HepG2 (cell line): ENCODE results near the gene GSTM2. TPM values are rescaled to one million over a fixed set of nuclear protein-coding genes. Genes with fewer than 3 reads are reported as not detected.

Experiments used
- ELF4 ChIP-seq: sonication (generic); formaldehyde crosslinking; IDR thresholded peaks from 2 replicates; pipeline ENCODE4 v1.5.0; 2020; ENCODE audit warnings: missing genetic modification reagents, mild to moderate bottlenecking, moderate library complexity, borderline replicate concordance
- HNF1A ChIP-seq, 2 experiments: sonication (generic) in 1 of 2; formaldehyde crosslinking in 1 of 2; IDR thresholded peaks; 2 replicates each; pipeline versions ENCODE4 v1.4.0 to v1.6.1; 2016 to 2020; ENCODE audit warnings: borderline replicate concordance in 1 of 2, low read depth in 1 of 2, mild to moderate bottlenecking in 1 of 2, missing genetic modification reagents in 1 of 2
- HOXA3 ChIP-seq: sonication (generic); formaldehyde crosslinking; IDR thresholded peaks from 2 replicates; pipeline ENCODE4 v1.5.0; 2020; ENCODE audit warnings: missing genetic modification reagents
- NFKBIZ ChIP-seq: IDR thresholded peaks from 2 replicates; pipeline ENCODE4 v1.6.1; 2018; ENCODE audit warnings: missing genetic modification reagents, missing compliant biosample characterization
- RFXAP ChIP-seq: sonication (generic); formaldehyde crosslinking; IDR thresholded peaks from 2 replicates; pipeline ENCODE4 v1.4.0; 2020; ENCODE audit warnings: missing genetic modification reagents, borderline replicate concordance
- SKIL ChIP-seq: sonication (generic); formaldehyde crosslinking; IDR thresholded peaks from 2 replicates; pipeline ENCODE4 v1.8.0; 2022; ENCODE audit warnings: missing genetic modification reagents, mild to moderate bottlenecking, moderate library complexity, borderline replicate concordance
- SOX6 ChIP-seq, 2 experiments: fragments of 450-650 bp in 1 of 2; sonication (generic) in 1 of 2; formaldehyde crosslinking in 1 of 2; IDR thresholded peaks; 2 replicates each; pipeline versions ENCODE4 v1.4.0 to v1.6.1; 2017 to 2020; ENCODE audit warnings: antibody characterized with exemption in 1 of 2, mild to moderate bottlenecking in 1 of 2, missing genetic modification reagents in 1 of 2
- TBL1XR1 ChIP-seq: fragments of 150-350 bp; IDR thresholded peaks from 2 replicates; pipeline ENCODE4 v1.6.1; 2014; ENCODE audit warnings: borderline replicate concordance, low read length; ENCODE audit not compliant: partially characterized antibody
- TFDP1 ChIP-seq: IDR thresholded peaks from 2 replicates; pipeline ENCODE4 v1.6.1; 2016; ENCODE audit warnings: missing compliant biosample characterization, missing genetic modification reagents, borderline replicate concordance
- ZKSCAN5 ChIP-seq: sonication (generic); formaldehyde crosslinking; IDR thresholded peaks from 2 replicates; pipeline ENCODE4 v1.5.1; 2020; ENCODE audit warnings: mild to moderate bottlenecking, missing genetic modification reagents
- ZNF18 ChIP-seq: sonication (generic); formaldehyde crosslinking; IDR thresholded peaks from 2 replicates; pipeline ENCODE4 v1.8.0; 2022; ENCODE audit warnings: mild to moderate bottlenecking, missing genetic modification reagents; ENCODE audit not compliant: insufficient replicate concordance
- ZNF883 ChIP-seq: sonication (generic); formaldehyde crosslinking; IDR thresholded peaks from 2 replicates; pipeline ENCODE4 v1.5.1; 2020; ENCODE audit warnings: mild to moderate bottlenecking, missing genetic modification reagents; ENCODE audit errors: not compliant biosample characterization
- polyA plus RNA-seq, 8 experiments: library from polyadenylated mRNA; depleted of rRNA in 3 of 8; stranded (reverse) in 7 of 8; unstranded in 1 of 8; fragments of >200 nt; fragmentation: Illumina TruSeq in 4 of 8; extraction: Trizol in 4 of 8; gene quantifications; 2 replicates each; pipeline versions ENCODE4 v1.2.1 to v1.2.3, GENCODE V29; 2011 to 2016; ENCODE audit warnings: low read depth in 4 of 8, missing spikeins in 1 of 8, mixed read lengths in 1 of 8; ENCODE audit not compliant: insufficient read depth in 1 of 8
- total RNA-seq, 5 experiments: library from RNA; depleted of rRNA; stranded (reverse); fragments of >200 nt; fragmentation: Illumina TruSeq; extraction: Trizol; gene quantifications; 2 replicates each; pipeline ENCODE4 v1.2.3, GENCODE V29; 2016; ENCODE audit warnings: low read depth in 1 of 5
- TF ChIP-seq, protein P1 (sequence below): sonication (generic); formaldehyde crosslinking; IDR thresholded peaks from 2 replicates; pipeline ENCODE4 v1.5.0; 2020; ENCODE audit warnings: missing genetic modification reagents

Gene GSTM2
- total and polyA plus RNA-seq, 2 of the 13 experiments (the other 11 are each of a cell fraction or from before 2014, with no cell fraction given): 7.0 to 15.0 TPM

GRCh38 chr1:109643385-109644230 is 24.2 kb upstream of the GSTM2 start (continued):
- TF ChIP-seq SKIL (CRISPR knock-in tag) (no peak), RFXAP (CRISPR knock-in tag) (0 out of 2 replicates have a peak, but pooled peaks have one; percentile 33), HNF1A (IDR thresholded peaks at IDR 0.05; ENCODE audit: low read depth) (no peak), HNF1A (CRISPR knock-in tag; IDR thresholded peaks at IDR 0.05; ENCODE audit: borderline replicate concordance) (peak; percentile 43; the same call in 1 of the 2 replicates), ZNF18 (CRISPR knock-in tag) (peak; percentile 33), HOXA3 (CRISPR knock-in tag) (0 out of 2 replicates have a peak, but pooled peaks have one; percentile 25), ZNF883 (CRISPR knock-in tag) (no peak), TFDP1 (no peak), NFKBIZ (CRISPR knock-in tag) (no peak), ELF4 (CRISPR knock-in tag) (no peak), ZKSCAN5 (CRISPR knock-in tag) (0 out of 2 replicates have a peak, but pooled peaks have one; percentile 21), SOX6 (IDR thresholded peaks at IDR 0.05) (no peak), SOX6 (CRISPR knock-in tag; IDR thresholded peaks at IDR 0.05) (peak; percentile 32; the same call in 1 of the 2 replicates), TBL1XR1 (no peak)
- TF ChIP-seq, protein P1, sequence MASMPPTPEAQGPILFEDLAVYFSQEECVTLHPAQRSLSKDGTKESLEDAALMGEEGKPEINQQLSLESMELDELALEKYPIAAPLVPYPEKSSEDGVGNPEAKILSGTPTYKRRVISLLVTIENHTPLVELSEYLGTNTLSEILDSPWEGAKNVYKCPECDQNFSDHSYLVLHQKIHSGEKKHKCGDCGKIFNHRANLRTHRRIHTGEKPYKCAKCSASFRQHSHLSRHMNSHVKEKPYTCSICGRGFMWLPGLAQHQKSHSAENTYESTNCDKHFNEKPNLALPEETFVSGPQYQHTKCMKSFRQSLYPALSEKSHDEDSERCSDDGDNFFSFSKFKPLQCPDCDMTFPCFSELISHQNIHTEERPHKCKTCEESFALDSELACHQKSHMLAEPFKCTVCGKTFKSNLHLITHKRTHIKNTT (CRISPR knock-in tag): no peak
